Esophagus muscularis mucosa (tissue), 4 donors: Measurements from ENCODE around the gene ZNF536. TPM values are rescaled to one million over a fixed set of nuclear protein-coding genes. Genes with fewer than 3 reads are reported as not detected.

Experiments used
- DNase-seq: peaks from one replicate; pipeline ENCODE4 v3.0.0-alpha.2; 2017; ENCODE audit errors: extremely low spot score
- H3K27ac ChIP-seq, 4 donors: fragments of 200-600 bp; sonication (generic); replicated peaks in 1 of 4; 1 replicate in 3 of 4; 2 replicates in 1 of 4; pipeline ENCODE4 v1.5.1; 2016 to 2019; ENCODE audit warnings: mild to moderate bottlenecking in 1 of 4
- H3K27me3 ChIP-seq, 4 donors: fragments of 200-600 bp; sonication (generic); one replicate each; pipeline versions ENCODE4 v1.5.1 to v1.6.0; 2016 to 2019
- H3K36me3 ChIP-seq, 4 donors: fragments of 200-600 bp; sonication (generic); one replicate each; pipeline ENCODE4 v1.5.1; 2016 to 2019
- H3K4me1 ChIP-seq, 4 donors: fragments of 200-600 bp; sonication (generic); one replicate each; pipeline ENCODE4 v1.5.1; 2016 to 2019
- H3K4me3 ChIP-seq, 4 donors: fragments of 200-600 bp; sonication (generic); 1 replicate in 2 of 4; 2 replicates in 2 of 4; pipeline ENCODE4 v1.5.1; 2016 to 2019; ENCODE audit warnings: mild to moderate bottlenecking in 4 of 4, moderate library complexity in 1 of 4
- H3K9me3 ChIP-seq, 4 donors: fragments of 200-600 bp; sonication (generic); 1 replicate in 3 of 4; 2 replicates in 1 of 4; pipeline ENCODE4 v1.5.1; 2016 to 2019
- EP300 ChIP-seq: sonication (generic); formaldehyde crosslinking; IDR thresholded peaks from one replicate; pipeline ENCODE4 v1.6.1; 2017; ENCODE audit warnings: antibody characterized with exemption
- POLR2A ChIP-seq: fragments of 450-650 bp; IDR thresholded peaks from one replicate; pipeline ENCODE4 v1.6.1; 2017; ENCODE audit warnings: antibody characterized with exemption, moderate library complexity, mild to moderate bottlenecking, low read depth
- POLR2AphosphoS5 ChIP-seq, 2 donors: sonication (generic); formaldehyde crosslinking; IDR thresholded peaks; one replicate each; pipeline ENCODE4 v1.6.1; 2017; ENCODE audit warnings: antibody characterized with exemption in 2 of 2
- WGBS: methylation state at CpG from one replicate; pipeline ENCODE4 v1.1.5; 2018; 5-methylcytosine and 5-hydroxymethylcytosine counted together
- intact Hi-C: fragments of 100-400 bp; cut with DNase I; formaldehyde crosslinking; loops from one replicate; pipeline ENCODE4 v1.15.1; 2023
- total RNA-seq, 4 donors: library from RNA; depleted of rRNA; stranded (reverse); fragments of >200 nt; gene quantifications; one replicate each; pipeline versions ENCODE4 v1.1.0 to v1.2.1, GENCODE V29; 2016
- TF ChIP-seq, protein P1 (sequence below), 3 experiments: fragments of 200-600 bp in 2 of 3; fragments of 450-650 bp in 1 of 3; sonication (generic) in 2 of 3; IDR thresholded peaks; one replicate each; pipeline ENCODE4 v1.5.1; 2017 to 2019; ENCODE audit warnings: antibody characterized with exemption in 3 of 3, mild to moderate bottlenecking in 2 of 3, moderate library complexity in 1 of 3

ZNF536 gene
- total RNA-seq, 4 donors from 2014 or later, result 2.5 to 7.3 (median 5.6) TPM

DNA sequence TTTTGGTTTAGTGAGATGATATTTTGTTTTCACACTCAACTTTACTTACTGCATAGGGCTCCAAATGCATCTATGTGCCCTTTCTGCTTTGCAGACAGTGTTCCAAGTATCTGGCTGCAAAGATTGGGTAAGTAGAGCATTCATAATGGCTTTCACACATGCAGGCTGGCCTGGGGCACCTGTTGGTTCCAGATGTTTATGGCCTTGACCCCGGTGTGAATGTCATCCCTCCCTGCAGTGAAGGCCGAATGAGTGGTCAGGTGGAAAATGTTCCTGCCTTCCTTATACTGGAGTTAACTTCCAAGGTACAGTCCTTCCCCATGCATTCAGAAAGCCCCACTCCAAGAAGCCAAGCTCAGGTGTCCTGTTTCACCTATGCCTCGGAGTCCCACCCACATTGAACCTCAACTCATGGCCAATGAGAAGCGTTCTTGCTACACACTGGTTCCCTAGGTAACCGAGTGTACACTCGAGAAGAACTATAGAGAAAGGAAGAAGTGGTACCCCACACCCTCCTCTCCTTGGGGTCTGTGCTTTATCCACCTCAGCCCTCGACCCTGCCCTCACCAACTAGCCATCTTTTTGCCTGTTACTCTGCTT is 23.0 kb upstream of the ZNF536 start:
- intact Hi-C loops, result no loop called here
- H3K27ac ChIP-seq, result no peak overlapping the region
- H3K4me1 ChIP-seq, result no peaks in the 10 kb centered on the region
- TF ChIP-seq EP300, result no peak
- no peak for TF ChIP-seq POLR2A
- no peak for TF ChIP-seq POLR2AphosphoS5 (IDR thresholded peaks at IDR 0.05)
- TF ChIP-seq, protein P1, sequence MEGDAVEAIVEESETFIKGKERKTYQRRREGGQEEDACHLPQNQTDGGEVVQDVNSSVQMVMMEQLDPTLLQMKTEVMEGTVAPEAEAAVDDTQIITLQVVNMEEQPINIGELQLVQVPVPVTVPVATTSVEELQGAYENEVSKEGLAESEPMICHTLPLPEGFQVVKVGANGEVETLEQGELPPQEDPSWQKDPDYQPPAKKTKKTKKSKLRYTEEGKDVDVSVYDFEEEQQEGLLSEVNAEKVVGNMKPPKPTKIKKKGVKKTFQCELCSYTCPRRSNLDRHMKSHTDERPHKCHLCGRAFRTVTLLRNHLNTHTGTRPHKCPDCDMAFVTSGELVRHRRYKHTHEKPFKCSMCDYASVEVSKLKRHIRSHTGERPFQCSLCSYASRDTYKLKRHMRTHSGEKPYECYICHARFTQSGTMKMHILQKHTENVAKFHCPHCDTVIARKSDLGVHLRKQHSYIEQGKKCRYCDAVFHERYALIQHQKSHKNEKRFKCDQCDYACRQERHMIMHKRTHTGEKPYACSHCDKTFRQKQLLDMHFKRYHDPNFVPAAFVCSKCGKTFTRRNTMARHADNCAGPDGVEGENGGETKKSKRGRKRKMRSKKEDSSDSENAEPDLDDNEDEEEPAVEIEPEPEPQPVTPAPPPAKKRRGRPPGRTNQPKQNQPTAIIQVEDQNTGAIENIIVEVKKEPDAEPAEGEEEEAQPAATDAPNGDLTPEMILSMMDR (IDR thresholded peaks at IDR 0.05), result no peak
- no peaks in the 10 kb centered on the region for H3K9me3 ChIP-seq
- DNase-seq, result no peak
- H3K4me3 ChIP-seq, result no peak overlapping the region
- peaks cover 0 to 12% (median 0%) of the 10 kb centered on the region in 4 donors for H3K27me3 ChIP-seq
- WGBS, result 41% methylated on average over 7 of the region's 7 CpGs
- H3K36me3 ChIP-seq, result no peaks in the 10 kb centered on the region

DNA sequence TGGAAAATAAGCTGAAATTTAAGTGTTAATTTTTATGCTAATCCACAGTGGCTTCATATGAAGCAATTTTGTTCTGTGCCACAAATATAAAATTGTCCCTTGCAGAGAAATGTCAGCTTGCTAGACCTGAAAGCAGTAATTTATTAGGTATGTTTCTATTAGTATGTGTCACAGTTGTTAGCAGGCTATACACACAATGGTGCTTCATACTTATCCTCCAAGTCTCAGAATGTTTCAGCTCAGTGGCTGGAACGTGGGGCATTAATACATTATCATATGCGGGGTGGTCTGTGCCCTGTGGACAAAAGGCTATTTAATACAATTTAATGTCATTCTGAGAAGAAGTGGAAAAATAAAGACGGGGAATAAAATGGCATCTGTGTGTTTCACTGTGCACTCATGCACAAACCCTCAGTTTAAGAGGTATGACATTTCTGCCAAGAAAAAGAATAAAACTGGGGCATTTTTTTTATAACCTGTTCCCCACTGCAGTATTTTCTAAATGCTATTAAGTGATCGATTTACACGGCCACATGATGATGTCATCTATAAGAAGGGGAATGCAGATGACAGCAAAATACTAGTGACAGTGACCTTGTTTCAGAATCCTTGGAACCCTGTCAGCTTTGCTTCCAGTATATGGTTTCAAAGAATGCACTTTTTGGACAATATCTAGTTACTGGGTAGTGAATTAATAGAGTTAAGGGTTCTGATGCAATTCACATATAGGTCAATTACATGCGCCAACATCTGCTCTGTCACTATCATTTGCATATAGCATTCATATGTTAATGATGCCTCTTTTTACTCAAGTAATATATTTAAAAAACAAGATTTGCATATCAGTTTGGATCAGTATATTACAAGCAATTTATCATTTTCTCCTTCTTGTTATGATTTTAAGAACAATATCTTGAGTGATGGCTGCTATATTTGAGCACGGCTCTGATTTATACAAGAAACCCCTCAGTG is 21.2 kb upstream of the ZNF536 start:
- no peak for DNase-seq
- peaks cover 0 to 12% (median 0%) of the 10 kb centered on the region in 4 donors for H3K27me3 ChIP-seq
- no peak overlapping the region for H3K27ac ChIP-seq
- H3K9me3 ChIP-seq, result no peaks in the 10 kb centered on the region
- H3K4me1 ChIP-seq, result no peaks in the 10 kb centered on the region
- H3K36me3 ChIP-seq, result no peaks in the 10 kb centered on the region
- TF ChIP-seq EP300 (no peak), POLR2AphosphoS5 (IDR thresholded peaks at IDR 0.05) (no peak), POLR2A (no peak)
- TF ChIP-seq, protein P1 (IDR thresholded peaks at IDR 0.05), result no peak
- 75% methylated on average over 7 of the region's 7 CpGs for WGBS
- intact Hi-C loops, result no loop called here
- no peak overlapping the region for H3K4me3 ChIP-seq

DNA sequence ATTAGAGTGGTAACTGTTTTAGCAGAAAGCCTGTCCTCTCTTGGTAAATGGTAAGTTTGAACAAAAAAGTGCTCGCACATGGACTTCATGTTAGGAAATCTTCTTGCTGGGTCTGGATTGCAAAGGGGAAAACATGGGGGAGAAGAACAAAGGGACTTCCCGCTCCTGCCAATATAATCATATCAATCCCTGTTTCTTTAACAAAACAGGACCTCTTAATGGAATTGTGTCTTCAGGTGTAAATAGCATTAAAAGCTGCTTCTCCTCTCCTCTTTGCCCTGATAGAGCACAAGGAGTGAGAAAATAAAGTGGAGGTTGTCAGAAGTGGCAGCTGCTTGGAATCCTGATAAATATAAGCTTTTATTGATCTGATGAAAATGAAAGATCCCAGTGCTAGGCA is 20.4 kb upstream of the ZNF536 start:
- intact Hi-C loops, result no loop called here
- no peak overlapping the region for H3K4me3 ChIP-seq

DNA sequence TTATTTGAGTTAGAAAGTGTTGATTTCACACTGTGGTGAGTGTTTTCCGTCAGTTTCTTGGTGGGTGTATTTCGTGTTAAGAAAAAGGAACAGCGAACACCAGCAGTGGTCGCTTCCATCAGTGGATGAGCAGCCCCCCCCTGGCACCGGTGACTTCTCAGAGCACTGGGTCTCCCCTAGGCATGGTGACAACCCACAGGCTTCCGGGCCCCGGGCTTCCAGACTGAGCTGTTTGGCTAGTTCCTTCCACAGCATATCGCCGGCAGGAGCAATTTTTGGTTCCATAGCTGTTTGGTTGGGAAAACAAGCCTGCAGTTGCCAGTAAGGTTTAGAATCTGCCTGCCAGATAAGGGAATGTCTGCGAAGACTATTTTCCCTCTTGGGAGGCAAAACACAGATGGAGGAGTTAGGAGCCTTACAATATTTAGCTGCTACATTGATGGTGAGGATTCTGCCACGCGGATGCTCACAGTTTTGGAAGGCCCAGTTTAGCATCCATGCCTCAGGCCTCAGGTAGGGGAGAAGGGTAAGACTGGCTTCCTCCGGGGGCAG is 18.7 kb upstream of the ZNF536 start:
- Histone ChIP-seq H3K4me1 (no peaks in the 10 kb centered on the region), H3K27ac (no peak overlapping the region), H3K36me3 (no peaks in the 10 kb centered on the region), H3K27me3 (peaks cover 0 to 12% (median 0%) of the 10 kb centered on the region in 4 donors), H3K9me3 (no peaks in the 10 kb centered on the region), H3K4me3 (no peak overlapping the region)
- no peak for DNase-seq
- WGBS, result 88% methylated on average over 13 of the region's 13 CpGs
- intact Hi-C loops, result no loop called here
- TF ChIP-seq POLR2A (no peak), POLR2AphosphoS5 (IDR thresholded peaks at IDR 0.05) (no peak), EP300 (no peak)
- TF ChIP-seq, protein P1 (IDR thresholded peaks at IDR 0.05), result no peak

More for the DNA sequence above, 20.4 kb upstream of the ZNF536 start:
- Histone ChIP-seq H3K27me3 (peaks cover 0 to 12% (median 0%) of the 10 kb centered on the region in 4 donors), H3K36me3 (no peaks in the 10 kb centered on the region), H3K27ac (no peak overlapping the region), H3K4me1 (no peaks in the 10 kb centered on the region), H3K9me3 (no peaks in the 10 kb centered on the region)
- 91% methylated on average over 2 of the region's 2 CpGs for WGBS
- TF ChIP-seq EP300 (no peak), POLR2AphosphoS5 (IDR thresholded peaks at IDR 0.05) (no peak), POLR2A (no peak)
- TF ChIP-seq, protein P1 (IDR thresholded peaks at IDR 0.05), result no peak
- no peak for DNase-seq
